Activated T-cell treated with anti-CD3 and anti-CD28 coated beads, Interleukin-2, amount 50 U/mL, for 1 hour (primary cell): ENCODE data around the gene ABCC9.

Source experiments
- DNase-seq: peaks from one replicate; pipeline ENCODE4 v3.0.0-alpha.2; 2020

The ABCC9 gene

DNA sequence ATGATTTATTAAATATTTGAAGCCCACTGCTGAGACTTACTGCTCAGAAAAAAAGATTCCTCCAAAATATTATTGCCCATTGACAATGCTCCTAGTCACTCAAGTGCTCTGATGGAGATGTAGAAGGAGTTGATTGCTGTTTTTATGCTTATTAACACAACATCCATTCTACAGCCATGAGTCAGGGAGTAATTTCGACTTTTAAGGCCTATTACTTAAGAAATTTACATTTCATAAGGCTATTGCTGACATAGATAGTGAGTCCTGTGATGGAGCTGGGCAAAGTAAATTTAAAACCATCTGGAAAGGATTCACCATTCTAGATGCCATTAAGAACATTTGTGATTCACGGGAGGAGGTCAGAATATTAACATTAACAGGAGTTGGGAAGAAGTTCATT lies 171.9 kb downstream of the ABCC9 start:
- no peak for DNase-seq

- no peak for DNase-seq
These were observed 174.8 kb downstream of the ABCC9 start for GRCh38 chr12:21766403-21766802.

GRCh38 chr12:21764950-21765349 lies 176.3 kb downstream of the ABCC9 start:
- DNase-seq: no peak

DNA sequence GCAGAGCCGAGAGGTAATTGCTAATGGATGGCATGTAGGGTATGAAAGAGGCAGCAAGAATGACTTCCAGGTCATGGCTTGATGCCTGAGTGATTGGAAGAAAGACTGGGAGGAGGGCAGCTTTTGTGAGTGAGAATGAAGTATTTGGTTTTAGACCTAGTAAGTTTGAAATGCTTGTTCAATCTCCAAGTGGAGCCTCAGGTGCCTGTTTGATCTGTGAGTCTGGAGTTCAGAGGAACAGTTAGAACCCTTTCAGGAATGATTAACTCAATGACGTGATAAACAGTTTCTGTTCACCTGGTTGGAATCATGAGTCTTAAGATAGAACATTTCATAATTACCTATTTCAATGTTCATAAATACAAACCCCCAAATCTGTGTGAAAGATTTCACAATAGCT lies 177.2 kb downstream of the ABCC9 start:
- DNase-seq: no peak

GRCh38 chr12:21763531-21763930 lies 177.7 kb downstream of the ABCC9 start:
- DNase-seq: no peak

DNA sequence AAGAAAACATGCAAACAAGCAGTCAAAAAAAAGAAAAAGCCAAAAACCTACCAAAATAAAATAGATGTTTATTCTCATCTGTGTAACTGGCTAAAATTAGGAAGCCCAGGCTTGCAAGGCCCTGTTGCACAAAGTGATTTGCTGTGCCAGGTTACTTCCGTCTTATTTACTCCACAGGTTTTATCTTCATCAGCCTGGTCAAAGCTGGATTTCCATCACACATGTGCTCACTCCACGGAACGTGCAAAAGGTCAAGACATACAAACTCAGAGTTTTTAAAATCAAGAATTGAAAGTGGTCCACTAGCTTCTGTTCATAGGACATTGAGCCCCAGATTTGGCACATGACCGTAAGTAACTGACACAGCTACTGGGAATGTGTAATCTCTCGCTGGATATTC lies 181.5 kb downstream of the ABCC9 start:
- DNase-seq: no peak

GRCh38 chr12:21757735-21758134 lies 183.5 kb downstream of the ABCC9 start:
- DNase-seq: no peak

GRCh38 chr12:21756699-21757098 lies 184.5 kb downstream of the ABCC9 start:
- DNase-seq: no peak

- DNase-seq: no peak
These were observed 189.7 kb downstream of the ABCC9 start for GRCh38 chr12:21751517-21751916.
